ENCODE measurements around the gene NOD2.

NOD2 gene

DNA sequence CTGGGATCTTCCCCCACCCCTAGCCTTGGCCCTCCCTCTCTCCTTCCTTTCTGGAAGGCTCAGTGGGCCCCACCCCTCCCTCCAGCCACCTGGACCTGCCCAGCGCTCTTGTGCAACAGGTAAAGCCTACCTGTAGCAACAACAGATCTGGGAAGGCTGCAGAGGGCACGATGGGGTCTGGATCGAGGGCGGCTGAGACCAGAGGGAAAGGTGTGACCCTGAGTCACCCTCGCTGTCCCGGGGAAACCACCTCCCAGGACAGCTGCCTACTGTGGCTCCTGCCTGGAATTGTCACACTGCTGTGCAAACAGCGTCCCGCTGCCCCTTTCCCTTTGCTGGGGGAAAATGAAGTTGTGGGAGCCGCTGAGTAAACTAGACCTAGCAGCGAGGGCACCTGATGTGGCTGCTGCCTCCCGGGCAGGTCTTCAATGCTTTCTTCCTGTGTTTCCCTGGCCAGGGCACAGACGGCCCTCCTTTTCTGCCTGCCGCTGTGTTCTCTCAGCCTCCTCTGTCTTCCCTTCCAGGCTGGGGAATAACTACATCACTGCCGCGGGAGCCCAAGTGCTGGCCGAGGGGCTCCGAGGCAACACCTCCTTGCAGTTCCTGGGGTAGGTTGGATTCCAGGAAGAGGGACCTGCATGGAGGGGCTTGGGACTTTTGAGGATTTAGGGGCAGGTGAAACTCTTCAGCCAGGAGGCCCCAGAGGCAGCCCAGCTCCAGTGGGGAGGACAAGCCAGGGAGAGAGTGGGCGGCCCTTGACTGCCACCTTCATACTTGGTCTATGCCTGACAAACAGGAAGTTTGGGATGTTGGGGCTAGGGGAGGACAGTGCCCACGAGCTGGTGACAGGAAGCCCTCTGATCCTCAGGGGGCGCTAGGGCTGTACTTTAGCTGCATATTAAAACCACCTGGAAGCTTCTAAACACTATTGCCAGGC, 26.3 kb downstream of the NOD2 start:
- TF ChIP-seq, protein P1, sequence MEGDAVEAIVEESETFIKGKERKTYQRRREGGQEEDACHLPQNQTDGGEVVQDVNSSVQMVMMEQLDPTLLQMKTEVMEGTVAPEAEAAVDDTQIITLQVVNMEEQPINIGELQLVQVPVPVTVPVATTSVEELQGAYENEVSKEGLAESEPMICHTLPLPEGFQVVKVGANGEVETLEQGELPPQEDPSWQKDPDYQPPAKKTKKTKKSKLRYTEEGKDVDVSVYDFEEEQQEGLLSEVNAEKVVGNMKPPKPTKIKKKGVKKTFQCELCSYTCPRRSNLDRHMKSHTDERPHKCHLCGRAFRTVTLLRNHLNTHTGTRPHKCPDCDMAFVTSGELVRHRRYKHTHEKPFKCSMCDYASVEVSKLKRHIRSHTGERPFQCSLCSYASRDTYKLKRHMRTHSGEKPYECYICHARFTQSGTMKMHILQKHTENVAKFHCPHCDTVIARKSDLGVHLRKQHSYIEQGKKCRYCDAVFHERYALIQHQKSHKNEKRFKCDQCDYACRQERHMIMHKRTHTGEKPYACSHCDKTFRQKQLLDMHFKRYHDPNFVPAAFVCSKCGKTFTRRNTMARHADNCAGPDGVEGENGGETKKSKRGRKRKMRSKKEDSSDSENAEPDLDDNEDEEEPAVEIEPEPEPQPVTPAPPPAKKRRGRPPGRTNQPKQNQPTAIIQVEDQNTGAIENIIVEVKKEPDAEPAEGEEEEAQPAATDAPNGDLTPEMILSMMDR (IDR thresholded peaks at IDR 0.05; ENCODE audit: borderline replicate concordance, control extremely low read depth, extremely low read depth, insufficient read depth, missing control alignments) = no peak

DNA sequence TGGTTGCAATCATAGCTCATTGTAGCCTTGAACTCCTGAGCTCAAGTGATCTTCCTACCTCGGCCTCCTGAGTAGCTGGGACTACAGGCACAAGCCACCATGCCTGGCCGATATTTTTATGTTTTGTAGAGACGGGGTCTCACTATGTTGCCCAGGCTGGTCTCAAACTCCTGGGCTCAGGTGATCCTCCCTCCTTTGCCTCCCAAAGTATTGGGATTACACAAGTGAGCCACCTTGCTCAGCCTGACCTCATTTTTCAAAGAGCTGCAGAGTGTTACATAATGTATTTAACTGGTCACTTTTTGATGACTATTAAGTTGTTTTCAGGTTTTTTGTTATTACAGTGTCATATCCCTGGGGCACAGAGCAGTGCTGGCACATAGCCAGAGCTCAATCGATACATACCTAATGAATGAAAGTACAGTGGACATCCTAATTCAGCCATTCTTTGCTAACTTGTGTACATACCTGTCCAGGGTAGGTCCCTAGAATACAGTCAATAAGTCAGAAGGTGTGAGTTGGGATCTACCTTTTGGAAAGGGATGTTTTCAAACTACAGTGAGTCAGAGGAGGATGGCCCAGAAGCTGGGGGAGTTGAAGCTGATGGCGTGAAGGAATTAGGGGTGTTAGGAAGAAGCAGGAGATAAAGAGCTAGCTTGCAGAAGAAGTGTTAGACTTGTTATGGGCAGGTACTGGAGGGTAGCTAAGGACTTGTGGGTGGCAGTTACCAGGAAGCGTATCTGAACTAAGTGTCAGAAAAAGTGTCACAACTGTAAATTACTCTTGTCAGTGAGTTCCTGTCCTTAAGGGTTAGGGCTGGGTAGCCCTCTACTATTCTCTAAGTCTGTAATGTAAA, 28.4 kb downstream of the NOD2 start:
- DNase-seq (ENCODE audit: low spot score) = no peak
- TF ChIP-seq, protein P1 (IDR thresholded peaks at IDR 0.05; ENCODE audit: borderline replicate concordance, control extremely low read depth, extremely low read depth, insufficient read depth, missing control alignments) = no peak
- in situ Hi-C loops (cut with MboI; ENCODE audit: low sequenced_read_pairs, unreplicated experiment) = no loop called here

More for the DNA sequence above, 26.3 kb downstream of the NOD2 start:
- DNase-seq (ENCODE audit: low spot score) = no peak
- in situ Hi-C loops (cut with MboI; ENCODE audit: low sequenced_read_pairs, unreplicated experiment) = no loop called here

DNA sequence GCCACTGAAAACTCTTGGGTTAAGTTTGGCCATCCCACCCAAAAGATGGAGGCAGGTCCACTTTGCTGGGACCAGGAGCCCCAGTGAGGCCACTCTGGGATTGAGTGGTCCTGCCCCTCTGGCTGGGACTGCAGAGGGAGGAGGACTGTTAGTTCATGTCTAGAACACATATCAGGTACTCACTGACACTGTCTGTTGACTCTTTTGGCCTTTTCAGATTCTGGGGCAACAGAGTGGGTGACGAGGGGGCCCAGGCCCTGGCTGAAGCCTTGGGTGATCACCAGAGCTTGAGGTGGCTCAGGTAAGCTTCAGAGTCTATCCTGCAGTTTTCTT, 29.0 kb downstream of the NOD2 start:
- in situ Hi-C loops (cut with MboI; ENCODE audit: low sequenced_read_pairs, unreplicated experiment) = no loop called here
- DNase-seq (ENCODE audit: low spot score) = no peak
- TF ChIP-seq, protein P1 (IDR thresholded peaks at IDR 0.05; ENCODE audit: borderline replicate concordance, control extremely low read depth, extremely low read depth, insufficient read depth, missing control alignments) = no peak

- TF ChIP-seq, protein P1 (IDR thresholded peaks at IDR 0.05; ENCODE audit: borderline replicate concordance, control extremely low read depth, extremely low read depth, insufficient read depth, missing control alignments) = no peak
- in situ Hi-C loops (cut with MboI; ENCODE audit: low sequenced_read_pairs, unreplicated experiment) = no loop called here
These were observed 29.6 kb downstream of the NOD2 start for GRCh38 chr16:50722960-50723359.

DNA sequence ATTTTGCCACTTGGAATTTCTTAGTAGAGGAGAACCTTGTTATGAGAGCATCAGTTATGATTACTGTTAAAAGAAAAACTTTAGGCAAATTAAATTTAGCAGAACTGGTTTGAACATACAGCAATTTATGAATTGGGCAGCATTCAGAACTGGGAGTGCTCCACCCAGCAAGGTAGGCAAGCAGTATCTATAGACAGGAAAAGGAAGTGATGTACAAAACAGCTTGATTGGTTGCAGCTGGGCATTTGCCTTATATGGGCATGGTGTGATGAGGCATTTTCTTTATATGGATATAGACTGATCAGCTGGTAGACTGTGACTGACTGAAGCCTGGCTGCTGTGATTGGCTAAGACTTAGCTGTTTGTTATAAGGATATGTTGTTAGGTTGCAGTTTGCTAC, 30.9 kb downstream of the NOD2 start:
- in situ Hi-C loops (cut with MboI; ENCODE audit: low sequenced_read_pairs, unreplicated experiment) = no loop called here
- DNase-seq (ENCODE audit: low spot score) = no peak
- TF ChIP-seq, protein P1 (IDR thresholded peaks at IDR 0.05; ENCODE audit: borderline replicate concordance, control extremely low read depth, extremely low read depth, insufficient read depth, missing control alignments) = no peak

More at GRCh38 chr16:50722960-50723359, 29.6 kb downstream of the NOD2 start:
- no peak for DNase-seq (ENCODE audit: low spot score)

DNA sequence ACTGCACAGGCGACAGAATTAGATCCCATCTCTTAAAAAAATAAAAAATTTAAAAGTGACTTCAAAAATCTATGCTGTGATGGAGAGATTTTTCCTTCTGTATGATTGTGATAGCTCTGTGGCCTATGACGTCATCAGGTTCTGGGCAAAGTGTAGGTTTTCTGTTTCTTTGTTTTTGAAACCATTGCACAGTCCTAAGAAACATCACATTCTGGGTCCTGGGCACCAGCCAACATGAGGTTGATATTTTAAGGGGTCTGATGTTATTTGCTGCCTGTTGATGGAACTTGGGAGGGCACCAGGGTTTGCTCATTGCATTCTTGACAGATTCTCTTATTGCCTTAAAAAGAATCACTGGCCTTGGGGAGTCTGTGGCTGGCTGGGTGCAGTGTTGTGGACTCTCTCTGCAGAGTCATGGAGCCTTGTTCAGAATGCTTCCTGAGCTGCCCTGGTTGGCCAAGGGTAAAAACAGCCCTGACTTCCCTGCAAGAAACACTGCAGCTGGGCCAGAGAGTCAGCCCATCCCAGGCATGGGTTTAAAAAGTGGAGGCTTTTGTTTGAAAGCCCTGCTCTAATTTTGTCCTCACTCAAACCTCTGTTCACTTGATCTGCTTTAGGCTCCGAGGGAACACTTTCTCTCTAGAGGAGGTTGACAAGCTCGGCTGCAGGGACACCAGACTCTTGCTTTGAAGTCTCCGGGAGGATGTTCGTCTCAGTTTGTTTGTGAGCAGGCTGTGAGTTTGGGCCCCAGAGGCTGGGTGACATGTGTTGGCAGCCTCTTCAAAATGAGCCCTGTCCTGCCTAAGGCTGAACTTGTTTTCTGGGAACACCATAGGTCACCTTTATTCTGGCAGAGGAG, 38.0 kb downstream of the NOD2 start:
- TF ChIP-seq, protein P1 (IDR thresholded peaks at IDR 0.05; ENCODE audit: borderline replicate concordance, control extremely low read depth, extremely low read depth, insufficient read depth, missing control alignments) = no peak
- in situ Hi-C loops (cut with MboI; ENCODE audit: low sequenced_read_pairs, unreplicated experiment) = no loop called here
- DNase-seq (ENCODE audit: low spot score) = no peak

Data from GM13976 (cell line).